Measurements from ENCODE around the gene B4GALT6.

B4GALT6 gene

GRCh38 chr18:31686986-31687928 is 2.9 kb upstream of the B4GALT6 start:
- no peak for DNase-seq

- DNase-seq: no peak
Observed at GRCh38 chr18:31686572-31686971, 2.2 kb upstream of the B4GALT6 start.

- DNase-seq: peak; percentile 41
Observed at GRCh38 chr18:31685097-31686082, 1.0 kb upstream of the B4GALT6 start.

GRCh38 chr18:31683968-31684278 is 458 bp downstream of the B4GALT6 start:
- no peak for DNase-seq

DNA sequence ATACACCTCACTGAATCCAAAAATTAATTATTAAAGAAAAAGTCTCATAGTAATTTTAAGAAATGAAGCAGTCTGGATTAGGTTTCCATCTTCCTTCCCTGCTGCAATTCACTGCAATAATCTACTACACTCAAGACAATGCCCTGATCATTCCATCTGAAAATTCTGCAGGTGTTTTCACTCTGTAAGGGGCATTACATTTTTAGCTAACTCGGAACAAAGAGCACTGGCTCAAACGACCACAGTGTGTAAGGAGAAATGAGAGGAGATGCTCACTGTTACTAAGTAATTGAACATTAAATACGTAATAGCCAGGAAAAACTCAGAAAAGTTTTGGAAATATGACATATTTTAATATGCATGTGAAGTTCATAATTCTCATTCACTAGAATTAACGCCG is 1.3 kb downstream of the B4GALT6 start:
- no peak for DNase-seq

- no peak for DNase-seq
Observed at GRCh38 chr18:31680831-31681568, 3.4 kb downstream of the B4GALT6 start.

DNA sequence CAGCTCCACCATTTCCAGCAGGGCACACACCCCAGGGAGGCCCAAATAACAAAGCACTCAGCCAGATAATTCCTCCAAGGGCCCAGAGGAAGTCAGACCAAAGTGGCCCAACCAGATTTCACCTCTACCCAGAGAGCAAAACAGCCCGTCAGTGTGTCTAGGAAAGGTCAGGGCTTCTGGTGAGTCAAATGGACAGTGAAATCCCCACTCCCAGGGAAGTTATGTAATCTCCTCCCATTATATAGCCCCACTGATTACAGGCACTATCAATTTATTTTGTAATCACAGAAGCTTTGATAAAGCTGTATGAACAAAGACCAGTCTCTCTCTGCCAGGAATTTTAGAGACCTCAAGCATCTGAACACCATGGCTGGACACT is 4.0 kb downstream of the B4GALT6 start:
- DNase-seq: peak; percentile 45

DNA sequence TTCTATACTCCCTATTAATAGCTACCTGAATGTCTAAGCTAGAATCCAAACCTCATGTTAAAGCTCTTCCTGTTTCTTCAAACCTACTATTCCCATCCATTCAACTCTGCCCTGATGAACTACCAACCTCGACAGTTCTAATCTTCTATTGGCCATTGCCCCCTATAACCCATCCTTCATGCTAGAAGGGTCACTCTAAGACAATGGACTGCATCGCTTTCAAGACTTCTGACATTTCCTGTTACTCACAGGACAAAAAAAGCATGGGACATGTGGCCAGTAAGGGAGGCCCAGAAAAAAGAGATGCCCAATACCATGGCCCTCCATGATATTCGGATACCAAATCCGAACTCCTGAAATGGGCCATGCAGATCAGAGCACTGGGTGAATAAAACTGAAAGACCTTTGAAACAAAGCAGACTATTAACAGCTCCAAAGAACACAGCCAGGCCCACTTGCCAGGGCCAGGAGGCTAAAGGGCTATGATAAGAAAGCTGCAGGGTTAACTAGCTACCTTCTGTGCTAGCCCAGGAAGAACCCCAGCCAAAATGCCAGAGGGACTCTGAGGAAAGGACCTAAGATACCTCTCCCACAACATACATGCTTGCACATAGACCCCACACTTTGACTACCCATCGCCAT is 4.5 kb downstream of the B4GALT6 start:
- no peak for DNase-seq

DNA sequence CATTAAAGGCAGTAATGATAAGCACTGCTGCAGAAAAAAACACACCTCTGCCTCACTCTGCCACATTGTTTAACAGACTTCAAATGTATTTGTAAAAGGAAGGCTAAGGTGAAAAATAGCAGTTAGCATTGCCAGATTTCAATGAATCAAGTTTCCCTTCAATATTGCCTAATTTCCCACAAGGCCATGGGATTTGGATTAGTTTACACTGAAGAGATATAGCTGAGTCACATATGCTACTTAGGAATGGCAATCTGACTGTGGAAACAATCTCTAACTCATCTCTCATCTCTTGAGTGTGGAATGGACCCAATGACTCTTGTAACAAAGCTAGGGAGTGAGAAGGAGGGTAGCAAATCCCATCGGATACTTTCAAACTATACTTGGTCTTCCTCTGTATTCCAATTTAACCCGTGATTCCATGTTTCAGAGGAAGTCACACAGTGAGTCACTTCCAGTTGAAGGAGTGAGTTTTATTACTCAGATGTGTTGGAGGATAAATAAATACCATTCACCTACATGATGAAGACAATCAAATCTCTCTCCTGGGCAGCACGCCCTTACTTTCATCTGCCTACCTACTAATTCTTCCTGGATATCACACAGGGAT is 5.1 kb downstream of the B4GALT6 start:
- peak; percentile 68 for DNase-seq

- DNase-seq: no peak
Observed at GRCh38 chr18:31678425-31678824, 6.0 kb downstream of the B4GALT6 start.

DNA sequence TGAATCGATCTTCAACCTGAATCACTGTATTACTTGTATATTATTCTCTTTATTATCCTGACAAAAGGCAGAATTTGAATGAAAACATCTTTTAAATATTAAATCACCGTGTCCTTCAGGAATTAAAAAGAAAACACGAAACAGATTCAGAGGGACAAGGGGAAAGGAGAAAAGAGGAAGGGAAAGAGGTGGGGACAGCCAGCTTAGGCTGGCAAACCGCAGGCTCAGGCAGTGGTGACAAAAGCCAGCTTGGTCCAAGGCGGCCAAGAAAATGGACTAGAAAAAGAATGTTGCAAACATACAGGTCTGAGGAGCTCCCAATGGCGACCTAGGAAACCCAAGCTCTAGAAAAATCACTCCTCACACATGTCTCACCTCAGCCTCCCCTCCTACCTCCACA is 6.8 kb downstream of the B4GALT6 start:
- DNase-seq: no peak

DNA sequence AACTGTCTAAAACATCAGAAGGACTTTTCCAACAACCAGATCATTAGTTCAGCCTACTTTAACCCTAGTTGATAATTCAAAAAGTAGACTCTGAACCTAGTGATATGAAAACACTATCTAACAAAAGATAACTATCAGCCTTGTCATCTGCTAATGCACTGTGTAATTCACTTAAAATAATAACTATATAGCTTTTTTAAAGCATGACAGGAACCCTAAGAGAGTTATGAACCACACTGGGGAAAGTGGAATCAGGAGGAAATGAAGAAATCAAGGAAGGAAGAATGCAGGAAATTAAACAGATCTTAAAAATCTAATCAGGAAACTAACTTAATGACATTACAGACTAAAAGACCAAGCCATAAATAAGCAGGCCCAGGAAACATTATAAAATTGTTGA is 9.0 kb downstream of the B4GALT6 start:
- DNase-seq: no peak

GRCh38 chr18:31672628-31673135 is 11.7 kb downstream of the B4GALT6 start:
- no peak for DNase-seq

GRCh38 chr18:31671951-31672350 is 12.4 kb downstream of the B4GALT6 start:
- DNase-seq: no peak

GRCh38 chr18:31669541-31669940 is 14.8 kb downstream of the B4GALT6 start:
- DNase-seq: no peak

DNA sequence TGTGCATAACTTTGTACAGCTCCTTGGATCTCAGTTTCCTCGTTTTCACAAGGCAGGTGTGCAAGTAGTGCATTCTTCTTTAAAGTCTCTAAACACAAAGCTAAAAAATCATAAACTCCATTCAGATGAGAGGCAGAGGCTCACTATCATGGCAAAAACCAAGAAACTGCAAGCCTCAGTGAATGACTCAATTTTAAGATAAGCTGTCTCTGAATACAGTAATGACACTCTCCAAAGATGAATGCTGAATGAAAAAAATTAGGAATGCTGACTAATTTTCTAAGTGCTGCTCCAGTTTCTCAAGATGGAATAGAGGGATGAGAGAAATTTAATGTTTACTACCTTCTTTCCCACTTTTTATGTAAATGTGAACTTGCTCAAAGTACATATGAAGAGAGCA is 17.2 kb downstream of the B4GALT6 start:
- DNase-seq: peak; percentile 39

DNA sequence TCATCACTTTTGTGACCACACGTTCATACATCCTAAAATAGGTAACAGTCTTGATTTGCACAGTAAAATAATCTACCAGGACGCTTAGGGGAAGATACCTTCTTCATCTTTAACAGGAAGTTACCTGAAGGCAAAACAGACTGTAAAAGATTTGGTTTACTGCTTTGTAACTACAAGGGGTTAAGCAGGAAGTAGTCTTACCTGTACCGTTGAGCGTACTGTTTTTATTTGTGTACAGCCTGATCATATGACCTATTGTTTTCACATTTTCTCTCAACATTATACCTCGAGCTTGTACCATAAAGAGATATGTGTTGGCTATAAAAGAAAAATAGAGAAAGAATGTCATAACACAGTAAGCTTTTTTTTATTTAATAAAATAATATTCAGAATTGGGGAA is 18.3 kb downstream of the B4GALT6 start:
- no peak for DNase-seq

GRCh38 chr18:31664101-31664500 is 20.3 kb downstream of the B4GALT6 start:
- DNase-seq: no peak

GRCh38 chr18:31661965-31662364 is 22.4 kb downstream of the B4GALT6 start:
- peak; percentile 48 for DNase-seq

- DNase-seq: no peak
Observed at GRCh38 chr18:31660763-31661162, 23.6 kb downstream of the B4GALT6 start.

DNA sequence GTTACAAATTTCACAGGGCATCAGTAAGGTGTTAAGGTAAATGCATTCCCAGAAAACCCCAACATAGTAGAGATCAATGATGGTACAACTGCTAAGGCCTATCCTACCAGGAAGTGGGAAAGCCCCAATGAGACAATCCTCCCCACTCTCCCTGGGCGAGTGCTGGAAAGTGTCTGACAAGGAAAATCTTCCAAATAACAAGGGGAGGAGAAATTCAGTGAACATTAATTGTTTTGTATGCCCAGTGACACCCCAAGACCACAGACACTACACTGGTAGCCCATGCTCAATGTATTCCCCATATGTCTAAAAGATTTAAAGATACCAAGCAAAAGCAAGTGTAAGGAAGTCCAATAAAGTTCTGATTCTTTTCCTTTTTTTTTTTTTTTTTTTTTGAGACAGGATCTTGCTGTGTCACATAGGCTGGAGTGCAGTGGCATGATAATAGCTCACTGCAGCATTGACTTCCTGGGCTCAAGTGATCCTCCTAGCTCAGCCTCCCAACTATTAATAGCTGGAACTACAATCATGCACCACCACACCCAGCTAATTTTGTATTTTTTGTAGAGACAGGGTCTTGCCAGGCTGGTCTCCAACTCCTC is 24.7 kb downstream of the B4GALT6 start:
- no peak for DNase-seq

Data from NCI-H226 (cell line).